GM20431 (cell line): ENCODE results near the gene APP.

Experiments used
- in situ Hi-C: fragments of 300-500 bp; cut with MseI, MboI; formaldehyde crosslinking; loops from one replicate; pipeline ENCODE4 v1.15.0; 2020; ENCODE audit warnings: low sequenced_read_pairs; ENCODE audit not compliant: unreplicated experiment

Gene APP

DNA sequence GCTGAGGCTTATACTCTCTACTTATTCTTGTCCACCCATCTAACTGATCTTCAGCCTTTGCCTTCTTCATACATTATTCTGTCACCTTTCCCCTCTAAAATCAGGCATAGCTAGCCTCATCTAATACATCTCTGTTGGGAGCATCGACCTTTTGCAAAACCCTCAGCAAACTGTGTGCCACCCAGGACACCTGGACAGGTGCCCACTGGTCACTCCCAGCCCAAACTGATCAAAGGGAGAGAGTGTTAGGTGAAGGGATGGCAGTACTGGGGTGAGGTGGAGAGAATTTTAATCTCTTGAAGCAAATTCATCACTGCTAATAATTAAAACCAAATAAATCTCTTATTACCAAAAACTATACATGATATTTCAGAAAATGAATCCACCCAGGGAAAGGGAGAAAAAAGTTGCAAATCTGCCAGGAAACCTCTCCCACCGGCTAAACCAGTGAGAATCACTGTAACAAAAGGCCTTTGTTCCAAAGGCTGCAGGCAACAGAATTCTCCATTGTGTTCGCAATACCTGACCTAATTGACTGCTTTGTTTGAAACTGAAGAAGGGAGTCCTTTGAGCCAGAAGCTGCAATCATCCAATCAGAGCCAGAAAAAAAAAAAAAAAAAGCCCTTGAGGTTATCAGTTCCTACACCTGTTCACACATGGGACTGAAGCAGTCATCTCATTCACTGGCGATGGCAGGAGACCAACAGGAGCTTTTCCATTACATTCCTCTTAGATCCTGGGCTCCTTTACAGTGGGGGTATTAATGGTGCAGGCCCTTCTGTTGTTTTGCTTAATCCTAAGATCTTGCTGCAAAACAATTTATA, 172.6 kb downstream of the APP start:
- in situ Hi-C loops: no loop called here

DNA sequence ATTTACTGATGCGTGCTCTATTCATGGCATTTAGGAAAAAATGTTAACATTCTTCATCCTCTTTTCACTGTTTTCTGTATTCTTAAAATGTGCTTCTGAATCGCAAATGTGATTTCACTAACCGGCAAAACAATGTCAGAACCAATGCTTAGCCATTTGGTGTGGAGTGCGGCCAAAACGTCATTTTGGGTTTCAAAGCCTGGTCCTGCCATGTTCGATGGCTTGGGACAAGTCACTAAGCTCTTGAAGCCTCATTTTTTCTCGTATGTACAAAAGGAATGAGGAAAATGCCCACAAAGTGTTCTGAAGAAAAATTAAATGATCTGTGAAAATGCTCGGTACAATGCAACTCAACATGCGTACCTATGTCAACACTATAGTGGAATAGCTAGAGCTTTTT, 175.3 kb downstream of the APP start:
- in situ Hi-C loops: no loop called here

DNA sequence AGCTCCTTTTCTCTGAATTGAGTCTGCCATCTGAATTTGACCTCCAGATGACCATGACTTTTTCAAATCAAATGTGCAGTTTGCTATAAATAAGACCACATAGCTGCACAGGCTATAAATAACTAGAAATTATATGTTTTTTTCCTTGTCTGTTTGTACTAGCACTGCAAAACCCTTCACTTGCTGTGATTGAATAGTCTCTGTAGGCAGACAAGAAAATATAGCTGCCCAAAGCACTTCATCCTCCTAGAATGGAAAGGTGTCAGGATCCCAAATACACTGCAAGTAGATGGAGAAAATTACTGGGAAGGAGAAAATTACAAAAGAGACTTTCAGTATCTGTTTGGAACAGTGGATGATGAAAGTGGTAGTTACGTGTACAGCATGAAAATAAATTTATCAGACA, 175.8 kb downstream of the APP start:
- in situ Hi-C loops: no loop called here

DNA sequence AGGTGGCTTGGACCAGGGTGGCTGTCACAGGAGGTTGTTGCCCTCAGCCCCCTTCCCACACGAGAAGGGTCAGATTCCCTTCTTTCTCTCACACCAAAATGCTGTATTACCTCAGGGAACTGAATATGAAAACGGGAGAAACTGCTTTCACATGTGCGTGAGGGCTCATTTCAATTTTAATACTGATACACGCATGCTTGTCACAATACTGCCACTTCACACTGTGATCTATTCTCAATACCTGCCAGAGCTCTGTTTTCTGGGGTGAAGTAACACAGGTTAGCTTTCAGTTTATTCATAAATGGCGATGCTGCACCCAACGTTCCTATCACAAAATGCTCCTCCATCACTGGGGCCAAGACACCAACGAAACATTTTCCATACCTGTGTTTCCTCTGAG, 181.8 kb downstream of the APP start:
- in situ Hi-C loops: no loop called here

DNA sequence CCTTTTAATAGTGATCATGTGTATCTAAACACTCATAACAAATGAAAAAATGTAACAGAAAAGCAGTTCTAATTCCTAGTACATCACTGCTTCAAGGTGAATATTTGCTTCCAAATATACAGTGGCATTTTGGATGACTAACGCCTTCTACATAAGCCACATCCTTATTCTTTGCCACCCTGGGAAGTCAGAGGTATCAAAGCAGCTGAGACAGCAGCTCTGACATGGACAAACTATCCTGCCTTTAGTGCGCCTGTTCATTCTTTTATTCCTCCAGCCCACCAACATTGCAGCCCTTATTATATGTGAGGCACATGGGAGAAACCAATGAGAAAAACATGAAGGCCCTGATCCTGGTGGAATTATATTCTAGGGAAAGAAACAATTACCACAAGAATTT, 183.0 kb downstream of the APP start:
- in situ Hi-C loops: no loop called here

DNA sequence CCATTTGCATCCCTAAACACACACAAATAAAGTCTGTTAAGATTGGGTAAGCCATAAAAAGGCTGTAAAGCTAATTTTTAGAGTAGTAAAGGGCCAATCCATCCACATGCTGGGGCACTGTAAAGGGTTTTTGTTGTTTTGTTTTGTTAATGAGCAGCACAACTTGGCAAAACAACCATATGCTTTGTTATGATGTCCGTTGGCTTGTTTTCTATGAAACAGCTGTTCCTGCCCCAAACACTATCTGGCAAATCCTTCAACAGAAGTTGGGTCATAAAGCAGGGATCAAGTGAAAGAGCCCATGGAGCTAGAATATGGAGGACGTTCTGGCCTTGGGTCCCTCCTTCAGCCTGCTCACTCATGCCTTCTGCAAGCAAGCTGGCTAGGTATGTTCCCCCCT, 183.6 kb downstream of the APP start:
- in situ Hi-C loops: no loop called here

DNA sequence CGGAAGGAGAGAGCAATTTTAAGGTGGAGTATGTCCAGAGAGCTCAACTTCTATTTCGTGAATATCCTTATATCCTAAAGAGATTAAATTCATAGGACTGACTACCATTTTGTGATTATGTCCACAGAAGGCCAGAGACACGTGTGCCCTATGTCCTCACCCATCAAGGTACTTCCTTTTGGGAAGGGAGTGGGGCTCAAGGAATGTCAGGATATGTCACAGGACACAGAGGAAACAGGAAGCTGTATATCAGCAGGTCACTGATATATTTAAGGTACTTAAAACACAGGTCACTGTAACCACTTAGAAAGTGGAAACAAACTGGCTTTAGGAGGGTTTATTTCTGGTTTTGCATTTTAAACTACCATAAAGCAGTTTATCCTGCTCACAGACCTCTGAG, 184.6 kb downstream of the APP start:
- in situ Hi-C loops: no loop called here

DNA sequence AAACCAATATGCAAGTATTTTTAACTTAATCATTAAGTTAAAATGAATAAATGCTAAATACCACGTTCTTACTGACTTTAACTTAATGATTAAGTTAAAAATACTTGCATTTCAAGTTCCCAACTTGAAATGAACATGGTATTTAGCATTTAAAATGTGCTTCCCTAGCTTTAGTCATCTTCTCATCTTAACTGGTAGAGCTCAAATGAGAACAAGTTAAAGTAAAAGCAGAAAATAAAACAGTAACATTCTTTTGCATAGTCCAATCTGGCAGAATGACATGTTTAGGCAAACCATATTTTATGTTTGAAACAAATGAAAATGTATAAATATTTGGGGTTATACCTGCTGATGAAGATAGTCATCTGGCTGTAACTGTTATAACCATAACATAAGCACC, 186.0 kb downstream of the APP start:
- in situ Hi-C loops: no loop called here

DNA sequence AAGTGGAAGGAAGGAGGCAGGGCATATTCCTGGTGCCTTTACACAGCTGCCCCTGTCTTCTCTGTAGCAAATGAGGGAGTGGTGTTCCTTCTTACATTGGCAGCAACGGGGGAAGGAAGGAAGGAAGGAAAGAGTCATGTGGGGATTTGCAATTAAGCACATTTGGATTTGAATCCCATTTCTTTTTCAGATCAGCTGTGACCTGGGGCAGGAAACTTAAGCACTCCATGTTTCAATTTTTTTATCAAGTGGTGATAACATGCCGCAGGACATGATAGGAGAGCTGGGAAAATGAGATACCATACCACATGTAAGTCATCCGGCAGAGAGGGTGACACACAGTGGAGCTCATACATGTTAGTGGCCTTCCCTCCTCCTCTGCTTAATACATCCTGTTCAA, 186.8 kb downstream of the APP start:
- in situ Hi-C loops: no loop called here

DNA sequence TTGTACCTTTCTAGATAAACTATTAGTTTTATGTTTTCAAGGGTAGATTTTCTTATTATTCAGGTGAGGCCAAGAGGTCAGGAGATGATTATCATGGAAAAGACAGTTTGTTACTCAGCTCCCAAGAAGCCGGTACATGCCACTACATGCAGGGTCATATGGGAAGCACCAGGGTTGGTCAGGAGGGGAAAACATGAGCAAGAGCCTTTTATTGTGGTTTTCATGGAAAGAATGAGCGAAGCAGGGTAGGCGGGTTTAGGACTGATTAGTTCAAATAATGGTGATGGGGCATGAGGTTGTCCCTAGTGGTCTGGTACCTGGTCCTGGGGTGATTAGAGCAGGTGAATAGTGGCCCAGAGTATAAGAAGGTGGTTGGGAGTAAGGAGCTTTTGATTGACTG, 189.9 kb downstream of the APP start:
- in situ Hi-C loops: no loop called here

DNA sequence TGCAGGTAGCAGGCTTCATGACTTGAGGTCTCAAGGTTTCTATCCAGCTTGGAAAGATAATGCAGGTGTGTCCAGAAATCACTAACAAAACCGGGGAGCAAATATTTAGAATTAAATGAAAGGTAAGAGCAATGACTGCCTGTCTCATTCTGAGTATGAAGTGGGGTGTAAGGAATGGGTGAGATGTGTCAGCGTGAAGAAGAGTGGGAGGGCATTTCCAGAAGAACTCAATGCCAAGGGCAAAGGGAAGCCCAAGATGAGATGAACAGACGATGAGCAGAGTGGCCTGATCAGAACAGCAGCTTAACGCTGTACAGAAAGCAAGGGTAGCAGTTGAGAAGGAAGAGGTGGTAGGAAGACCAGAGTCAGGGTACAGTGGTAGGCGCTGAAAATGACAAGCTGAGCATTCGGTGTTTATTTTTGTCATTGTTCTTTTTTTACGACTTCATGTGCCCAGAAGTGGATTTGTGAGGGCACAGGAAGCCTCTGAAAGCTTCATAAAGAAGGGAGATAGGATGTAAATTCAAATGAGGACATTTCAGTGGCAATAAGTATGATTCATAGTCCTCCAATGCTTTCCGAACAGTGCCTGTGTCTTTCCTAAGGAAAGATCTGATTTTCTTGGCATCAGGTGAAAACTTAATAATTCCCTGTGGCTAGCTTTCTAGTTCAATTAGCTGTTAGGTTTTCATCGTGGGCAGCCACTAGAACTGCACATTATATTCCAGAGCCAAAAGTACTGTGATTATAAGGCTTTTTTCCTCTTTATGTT, 190.5 kb downstream of the APP start:
- in situ Hi-C loops: no loop called here

DNA sequence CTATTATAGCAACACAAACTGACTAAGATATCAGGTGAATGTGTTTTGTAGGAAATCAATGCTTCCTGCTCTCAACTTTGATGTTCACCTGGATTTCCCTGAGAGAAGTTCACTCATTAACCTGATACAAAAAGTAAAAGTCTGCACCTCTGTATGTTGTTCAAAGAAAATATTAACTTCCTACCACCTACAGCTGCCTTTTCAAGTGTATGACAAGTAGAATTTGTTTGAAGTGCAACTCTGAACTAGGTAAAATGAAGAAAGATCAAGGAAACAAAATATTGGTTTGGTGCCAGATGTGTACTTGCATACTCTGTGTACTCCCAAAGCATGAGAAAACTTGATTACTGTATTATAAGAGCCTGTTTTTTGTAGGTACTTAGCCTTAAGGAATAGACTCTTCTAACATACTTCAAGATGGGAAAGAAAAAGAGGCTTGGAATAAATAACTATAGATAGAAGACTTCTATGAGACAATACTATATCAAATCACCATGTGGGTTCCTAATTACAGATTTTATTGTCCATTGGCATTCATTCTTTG, 193.4 kb downstream of the APP start:
- in situ Hi-C loops: no loop called here

DNA sequence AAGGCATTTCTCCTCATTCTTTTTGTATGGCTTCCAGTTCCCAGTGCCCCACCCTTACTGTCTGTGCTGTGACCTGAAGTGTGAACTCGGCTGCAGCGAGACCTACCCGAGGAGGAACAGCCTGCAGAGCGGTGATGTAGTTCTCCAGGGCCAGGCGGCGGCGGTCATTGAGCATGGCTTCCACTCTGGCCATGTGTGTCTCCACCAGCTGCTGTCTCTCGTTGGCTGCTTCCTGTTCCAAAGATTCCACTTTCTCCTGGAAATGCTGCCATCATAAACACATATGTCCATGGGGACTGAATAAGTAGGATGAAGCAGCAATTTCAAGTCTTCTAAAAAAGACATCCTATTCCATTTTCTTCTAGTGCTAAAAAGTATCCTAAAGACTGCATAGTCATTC, 195.6 kb downstream of the APP start:
- in situ Hi-C loops: no loop called here

DNA sequence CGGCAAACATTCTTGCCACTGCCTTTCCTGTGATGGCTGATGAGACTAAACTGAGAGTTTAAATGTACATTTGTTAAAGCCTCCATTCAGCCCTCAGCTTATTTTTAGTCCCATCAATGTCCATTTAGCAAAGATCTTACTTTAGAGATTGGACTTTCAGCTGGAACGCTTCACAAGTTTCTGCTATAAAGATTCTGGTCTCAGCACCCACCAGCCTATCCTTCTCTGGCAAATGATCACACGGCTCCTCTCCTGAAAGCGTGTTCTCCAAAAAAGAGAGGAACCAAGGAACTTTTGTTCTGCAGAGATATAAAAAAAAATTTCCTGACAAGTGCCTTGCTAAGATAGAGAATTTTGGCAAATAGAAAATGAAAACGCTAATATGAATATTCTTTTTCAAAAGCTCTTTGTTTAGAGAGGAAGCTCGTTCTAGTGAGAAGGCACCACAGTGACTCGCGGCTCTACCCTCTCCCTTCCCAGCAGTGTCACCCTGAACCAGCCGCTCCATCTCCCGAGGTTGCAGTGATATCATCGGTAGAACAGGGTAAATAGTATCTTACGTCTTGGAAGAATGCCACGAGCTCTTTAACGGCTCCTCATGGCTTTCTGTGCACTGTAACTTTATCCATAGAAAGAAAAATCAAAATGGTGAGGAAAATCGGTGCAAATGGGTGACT, 200.2 kb downstream of the APP start:
- in situ Hi-C loops: no loop called here

DNA sequence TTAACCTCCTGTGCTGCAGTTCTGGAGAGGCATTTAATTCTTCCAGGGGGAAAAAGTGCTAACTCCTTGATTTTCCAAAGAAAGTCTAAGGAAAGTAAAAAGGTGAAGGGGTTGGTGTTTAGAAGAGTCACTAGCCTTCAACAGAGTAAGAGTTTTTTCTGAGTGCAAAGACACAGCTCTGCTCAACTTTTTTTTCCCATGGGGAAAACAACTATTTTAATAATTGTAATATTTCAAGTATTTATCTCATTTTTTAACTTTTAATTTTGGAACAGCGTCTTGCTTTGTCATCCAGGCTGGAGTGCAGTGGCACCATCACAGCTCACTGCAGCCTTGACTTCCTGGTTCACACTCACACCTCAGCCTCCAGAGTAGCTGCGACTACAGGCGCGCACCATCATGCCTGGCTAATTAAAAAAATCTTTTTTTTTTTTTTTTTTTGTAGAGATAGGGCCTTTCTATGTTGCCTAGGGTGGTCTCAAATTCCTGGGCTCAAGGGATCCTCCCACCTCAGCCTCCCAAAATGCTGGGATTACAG, 202.6 kb downstream of the APP start:
- in situ Hi-C loops: no loop called here

DNA sequence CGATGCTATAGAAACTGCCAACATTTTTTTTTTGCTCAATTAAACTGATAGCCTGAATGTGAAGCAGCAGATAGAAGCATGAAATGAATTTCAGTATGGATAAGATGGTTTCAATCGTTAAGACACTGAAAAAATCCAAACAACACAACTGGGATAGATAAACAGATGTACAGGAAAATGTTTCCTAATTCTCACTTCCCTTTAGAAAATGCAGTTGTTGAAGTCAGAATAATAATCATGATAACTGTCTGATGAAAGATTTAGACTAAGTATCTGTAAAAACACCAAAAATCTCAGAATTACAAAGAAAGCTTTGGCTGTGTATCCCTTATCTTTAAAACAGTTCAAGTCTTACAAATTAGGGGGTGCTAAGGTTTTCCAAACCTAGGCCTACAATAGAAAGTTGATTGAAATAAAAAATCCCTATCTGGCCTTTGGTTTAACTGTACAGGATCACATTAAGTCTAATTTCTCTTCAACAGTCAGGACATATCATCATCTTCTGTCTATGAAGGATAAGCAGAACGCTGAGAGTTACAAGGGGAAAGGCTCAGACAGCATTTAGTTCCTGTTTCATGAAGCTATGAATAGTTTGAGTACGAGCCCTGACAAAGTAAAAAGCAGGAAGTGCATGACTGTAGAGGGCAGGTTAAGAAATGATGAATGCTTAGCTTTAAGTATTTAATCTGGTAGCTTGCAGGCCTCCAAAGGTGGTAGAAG, 203.2 kb downstream of the APP start:
- in situ Hi-C loops: no loop called here

DNA sequence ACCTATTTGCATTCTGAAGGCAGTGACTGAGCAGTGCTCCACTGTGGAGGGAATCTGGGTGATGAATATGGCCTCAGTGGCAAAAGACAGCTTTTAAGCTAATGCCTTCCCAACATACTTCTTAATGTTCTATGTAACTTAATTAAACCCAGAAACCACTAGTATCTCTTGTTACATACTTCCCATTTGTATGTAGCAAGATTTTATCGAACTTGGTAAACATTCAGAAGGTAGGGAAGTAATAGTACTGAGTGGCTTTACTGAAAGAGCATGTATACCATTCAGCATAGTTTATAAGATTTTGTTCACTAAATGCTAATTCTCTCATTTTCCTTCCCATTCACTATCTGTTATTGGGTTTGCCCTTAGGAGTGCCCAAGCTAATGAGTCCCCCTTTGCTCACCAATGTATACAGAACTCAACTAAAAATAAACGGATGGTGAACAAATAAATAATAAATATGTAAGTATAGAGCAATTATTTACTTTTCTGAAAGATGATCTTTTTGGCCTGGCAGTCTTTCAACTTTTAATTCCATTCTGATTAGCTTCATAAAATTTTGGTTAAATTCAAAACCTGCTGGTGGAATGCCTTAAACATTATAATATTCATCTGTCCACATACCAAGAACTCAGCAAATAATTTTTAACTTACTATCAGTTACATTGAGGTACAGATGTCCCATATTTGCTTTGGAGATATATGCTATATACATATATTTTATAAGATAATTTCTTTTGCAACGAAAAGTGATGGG, 204.4 kb downstream of the APP start:
- in situ Hi-C loops: no loop called here

DNA sequence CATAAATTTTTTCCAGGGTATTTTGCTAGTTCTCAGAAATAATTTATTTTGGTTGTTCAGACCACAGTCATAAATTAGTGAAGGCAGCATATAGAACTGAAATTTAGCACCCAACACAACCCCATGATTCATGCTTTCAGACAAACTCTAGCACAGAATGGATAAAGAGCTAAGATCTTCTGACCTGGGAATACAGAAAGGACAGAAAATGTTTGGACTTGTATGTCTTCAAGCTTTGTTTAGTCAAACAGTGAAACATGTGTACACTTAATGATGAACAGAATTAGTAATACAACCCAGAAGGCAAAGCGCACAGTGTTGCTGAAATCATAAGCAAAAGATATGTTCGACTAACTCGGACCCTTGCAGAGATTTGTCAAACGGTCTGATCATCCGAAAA, 205.6 kb downstream of the APP start:
- in situ Hi-C loops: no loop called here

DNA sequence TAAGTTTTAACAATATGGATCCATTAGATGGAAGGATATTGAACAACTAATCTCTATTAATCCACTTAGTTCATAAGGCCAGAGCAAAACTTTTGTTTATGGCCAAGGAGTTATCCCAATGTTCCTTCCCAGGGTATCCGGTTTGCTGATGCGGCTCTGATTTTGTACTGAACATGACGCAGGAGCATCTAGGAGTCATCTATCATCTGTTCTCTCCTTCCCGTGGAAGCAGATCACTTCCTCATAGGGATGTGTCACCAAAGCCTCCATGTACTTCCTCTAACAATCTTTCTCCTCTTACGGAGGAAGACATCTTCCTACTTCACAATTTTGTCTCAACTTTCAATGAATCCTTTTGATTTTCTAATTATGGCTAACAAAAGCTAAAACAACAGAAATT, 206.6 kb downstream of the APP start:
- in situ Hi-C loops: no loop called here
